NCI-H2029 (cell line): ENCODE measurements around the gene ERBB4.
"Not testable (repeated sequence)": the region's sequence is repeated elsewhere in the genome, so short reads cannot be mapped to it uniquely, and the experiment has no call there.

ENCODE experiments used
- DNase-seq: peaks from one replicate; lab custom pipeline; 2025; lab: John Stamatoyannopoulos, UW

Gene ERBB4

DNA sequence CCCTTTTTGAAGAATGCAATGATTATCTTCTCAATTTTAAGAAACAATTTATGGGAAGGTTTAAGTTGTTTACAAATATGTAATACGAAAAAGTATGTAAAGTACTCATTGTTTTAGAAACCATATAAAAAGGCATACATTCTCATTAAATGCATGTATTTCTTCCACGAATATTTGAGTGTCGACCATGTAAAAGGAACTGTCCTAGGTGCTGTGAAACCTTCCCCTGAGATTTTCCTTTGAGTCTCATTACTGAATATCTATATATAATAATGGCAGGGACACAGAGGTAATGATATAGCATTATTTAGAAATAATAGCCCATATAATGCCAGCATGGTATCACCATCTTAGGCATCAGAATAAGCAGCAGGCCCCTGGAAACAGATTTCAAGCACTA lies 239.3 kb downstream of the ERBB4 start:
- DNase-seq: no peak

DNA sequence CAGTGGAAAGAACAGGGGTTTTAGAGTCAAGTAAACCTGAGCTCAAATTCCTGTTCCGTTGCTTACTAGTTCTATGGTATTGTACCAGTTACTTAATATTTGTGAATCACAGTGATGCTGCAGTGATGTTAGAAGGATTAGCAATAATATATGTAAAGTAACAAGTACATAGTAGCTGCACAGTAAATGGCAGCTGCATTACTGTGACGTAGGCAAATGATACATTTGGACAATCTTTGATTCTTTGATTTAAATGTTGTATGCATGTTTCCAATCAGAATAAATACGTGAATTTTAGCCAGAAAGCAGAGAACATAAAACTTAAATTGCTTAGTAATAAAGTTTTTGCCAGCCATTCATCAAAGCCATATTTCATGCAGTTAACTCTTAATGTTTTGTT lies 243.0 kb downstream of the ERBB4 start:
- DNase-seq: no peak

DNA sequence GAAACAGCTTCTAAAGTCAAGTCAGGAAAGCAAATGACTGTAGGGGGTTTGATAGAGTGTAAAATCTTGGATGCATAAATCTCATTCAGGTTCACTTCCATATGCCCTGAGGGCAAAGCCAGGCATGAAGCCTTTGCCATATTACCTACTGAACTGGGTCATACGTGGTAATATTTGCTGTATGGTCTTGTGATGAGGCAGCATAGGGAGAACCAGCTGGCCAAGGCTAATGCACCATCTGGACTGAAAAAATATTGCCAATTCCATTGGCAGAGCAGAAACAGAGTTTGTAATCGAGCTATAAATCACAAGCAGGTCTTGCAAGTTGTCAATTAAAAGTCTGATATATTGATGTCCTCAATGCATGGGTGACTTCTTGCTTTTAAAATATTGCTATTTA lies 243.8 kb downstream of the ERBB4 start:
- DNase-seq: no peak

DNA sequence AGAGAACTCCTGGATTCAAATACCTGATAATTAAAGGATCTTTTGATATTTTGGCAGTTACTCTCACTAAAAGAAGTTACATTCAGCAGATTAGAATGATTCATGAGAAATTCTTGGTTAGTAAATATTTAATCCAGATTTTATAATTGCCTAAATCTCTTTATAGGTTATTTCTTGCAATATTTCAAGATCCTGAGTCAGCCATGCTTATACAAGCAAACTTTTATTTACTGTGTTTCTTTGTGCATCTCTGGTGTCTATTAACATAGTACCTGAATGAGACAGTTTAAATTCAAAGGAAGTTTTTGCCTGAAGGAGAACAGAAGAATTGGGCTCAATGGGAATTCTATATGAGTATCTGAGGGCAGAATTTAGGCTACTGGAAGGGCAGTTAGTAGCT lies 249.3 kb downstream of the ERBB4 start:
- no peak for DNase-seq

DNA sequence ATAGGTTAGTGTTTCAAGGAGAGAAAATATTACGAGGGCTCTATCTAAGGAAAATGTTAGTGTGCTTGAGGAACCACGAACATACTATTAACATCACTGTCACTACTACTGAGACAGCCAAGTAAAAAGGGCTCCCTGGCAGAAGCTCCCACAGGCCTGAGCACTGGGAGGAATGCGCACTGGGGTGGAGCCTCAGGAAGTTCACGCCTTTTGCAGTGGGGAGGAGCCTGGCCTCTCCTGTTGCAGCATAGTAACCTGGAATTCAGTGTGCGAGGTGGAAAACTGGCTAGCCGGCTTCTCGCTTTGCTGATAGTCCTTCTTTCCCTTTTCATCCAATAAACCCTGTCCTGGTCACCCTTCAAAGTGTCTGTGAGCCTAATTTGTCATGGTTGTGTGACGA lies 250.3 kb downstream of the ERBB4 start:
- no peak for DNase-seq

DNA sequence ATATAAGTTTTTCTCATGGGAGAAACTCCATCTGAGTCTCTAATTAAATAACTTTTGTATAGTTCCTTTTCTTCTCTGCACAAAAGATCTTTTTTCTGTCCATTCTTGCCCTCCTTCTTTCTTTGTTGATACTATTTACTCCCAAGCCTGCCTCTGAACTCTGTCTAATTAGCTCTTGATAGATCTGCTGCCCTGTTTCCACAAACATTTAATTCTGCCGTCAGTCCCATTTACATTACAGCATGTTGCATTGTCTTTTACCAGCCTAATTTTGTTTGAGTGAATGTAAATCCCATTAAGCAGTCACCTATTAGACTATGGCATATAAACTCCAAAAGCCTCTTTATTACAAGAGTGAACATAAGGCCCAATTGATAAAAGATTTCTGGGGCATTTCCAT lies 254.4 kb downstream of the ERBB4 start:
- DNase-seq: no peak

DNA sequence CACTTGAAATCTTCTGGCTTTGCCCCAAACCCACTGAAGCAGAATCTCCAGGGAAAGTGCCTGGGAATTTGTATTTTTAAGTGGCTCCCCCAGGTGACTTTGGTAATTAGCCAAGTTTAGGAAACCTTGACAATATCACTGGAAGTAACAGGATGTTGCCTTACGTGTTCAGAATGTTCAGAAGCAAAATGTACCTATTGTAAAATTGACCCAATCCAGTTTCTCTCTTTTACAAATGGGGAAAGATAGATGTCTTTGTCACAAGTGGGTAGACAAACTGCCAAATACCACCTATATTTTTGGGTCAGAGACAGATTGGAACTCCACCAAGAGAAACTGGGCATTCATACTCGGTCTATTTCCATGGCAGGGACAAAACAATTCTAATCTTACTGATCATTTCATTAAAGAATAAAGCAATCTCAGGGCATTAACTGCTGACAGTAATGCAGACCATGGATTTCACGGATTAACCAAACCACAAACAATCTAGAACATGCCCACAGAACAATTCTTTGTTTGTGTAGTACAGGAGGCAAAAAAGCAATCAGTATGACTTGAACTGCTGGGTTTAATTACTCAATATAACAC lies 255.8 kb downstream of the ERBB4 start:
- DNase-seq: peak; percentile 50

DNA sequence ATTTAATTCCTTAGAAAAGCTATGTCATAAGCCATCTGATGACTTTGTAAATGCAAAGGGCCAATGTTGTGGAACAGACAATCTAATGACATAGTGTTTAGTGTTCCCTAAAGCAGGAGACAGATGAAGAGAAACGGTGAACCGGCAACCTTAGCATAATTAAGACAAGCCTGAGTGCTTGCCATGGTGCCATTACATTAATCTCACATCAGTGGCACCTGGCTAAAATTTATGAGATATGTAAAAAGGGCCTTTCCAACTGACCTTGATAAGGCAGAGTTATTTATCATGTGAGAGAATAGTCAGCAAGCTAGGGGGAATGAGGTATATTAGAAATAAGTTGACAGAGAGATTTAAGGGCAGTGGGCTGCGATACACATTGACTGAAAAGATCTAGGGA lies 261.8 kb downstream of the ERBB4 start:
- DNase-seq: no peak

DNA sequence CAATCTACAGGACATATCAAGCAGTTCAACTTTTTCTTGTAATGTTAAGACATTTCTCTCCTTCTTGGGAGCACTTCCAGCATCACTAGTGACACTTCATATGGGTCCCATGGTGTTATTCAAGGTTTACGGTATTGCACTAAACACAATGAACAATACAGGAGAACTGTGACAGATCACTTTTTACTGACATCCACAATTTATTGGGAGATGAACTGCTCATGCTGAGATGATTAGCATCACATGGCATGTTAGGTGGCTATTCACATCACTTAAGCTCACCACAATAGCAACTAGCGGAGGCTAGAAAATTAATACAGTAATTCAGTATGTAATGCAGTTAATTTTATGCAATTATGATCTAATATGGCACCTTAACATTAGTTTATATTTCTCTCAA lies 264.4 kb downstream of the ERBB4 start:
- DNase-seq: no peak

DNA sequence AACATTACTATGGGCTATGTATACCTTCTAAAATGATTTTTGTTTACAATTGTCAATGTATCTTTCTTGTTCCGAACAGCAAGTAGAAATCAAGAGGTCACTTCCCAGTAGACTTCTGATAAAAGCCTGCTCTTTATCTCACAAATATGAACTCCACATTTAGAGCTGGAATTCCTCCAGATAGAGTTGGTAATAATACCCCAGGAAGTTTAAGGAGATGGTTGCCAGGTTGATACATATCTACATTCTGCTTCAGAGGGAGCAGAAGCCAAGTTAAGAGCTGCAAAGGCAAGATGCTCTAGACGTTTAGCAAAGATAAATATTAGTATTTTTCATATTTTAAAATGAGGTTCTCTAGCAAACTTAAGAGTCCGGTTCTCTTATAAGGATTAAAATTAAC lies 267.0 kb downstream of the ERBB4 start:
- no peak for DNase-seq

DNA sequence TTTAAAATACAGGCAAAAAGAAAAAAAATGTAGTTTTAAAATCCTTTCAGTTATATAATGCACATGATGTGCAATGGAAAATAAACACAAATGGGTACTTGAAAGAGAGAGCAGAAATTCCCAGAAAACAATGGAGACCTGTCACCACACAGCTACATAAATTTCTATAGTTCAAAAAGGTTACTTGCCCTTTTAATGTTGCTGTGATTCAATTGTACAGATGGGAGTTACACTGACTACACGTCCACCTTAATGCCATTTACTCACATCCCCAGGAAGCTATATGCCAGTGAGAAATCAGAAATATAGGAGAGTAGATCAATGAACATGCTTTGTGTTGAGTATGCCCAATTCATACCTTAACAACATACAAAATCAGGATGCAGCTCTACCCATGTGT lies 269.6 kb downstream of the ERBB4 start:
- DNase-seq: no peak

DNA sequence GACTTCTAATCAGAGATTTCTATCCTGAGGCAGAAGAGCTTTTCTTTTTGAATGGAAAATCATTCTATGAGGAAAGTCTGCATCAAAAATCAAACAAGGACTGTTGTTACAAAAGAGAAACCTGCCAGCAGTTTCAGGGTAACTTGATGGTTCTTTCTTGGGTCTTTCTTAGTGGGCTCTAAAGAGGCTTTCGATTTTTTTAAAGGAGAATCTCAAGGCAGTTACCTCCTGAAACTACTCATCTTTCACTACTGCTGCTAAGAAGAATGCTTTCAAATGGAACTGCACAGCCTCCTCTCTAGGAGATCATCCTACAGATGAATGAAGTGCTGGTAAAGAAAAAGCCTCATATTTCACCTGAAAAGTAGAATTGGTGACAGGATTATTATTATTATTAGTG lies 272.3 kb downstream of the ERBB4 start:
- no peak for DNase-seq

DNA sequence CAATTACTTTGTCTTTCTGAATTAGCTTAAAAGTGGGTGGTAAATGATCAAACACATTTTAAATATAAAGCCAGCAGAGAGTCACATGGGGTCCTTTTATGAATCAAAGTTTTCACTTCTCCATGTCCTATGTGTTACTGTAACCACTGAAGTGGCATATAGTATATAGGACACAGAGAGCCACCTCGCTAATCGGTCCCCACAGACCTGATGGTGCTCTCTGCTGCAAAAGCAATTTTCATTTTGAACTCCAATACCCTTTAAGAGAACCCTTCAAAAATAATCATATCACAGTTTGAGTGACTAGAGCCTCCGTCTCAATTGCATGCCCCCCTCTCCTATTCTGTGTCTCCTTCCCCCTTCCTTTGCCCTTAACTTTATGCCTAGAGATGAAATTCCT lies 272.8 kb downstream of the ERBB4 start:
- no peak for DNase-seq

DNA sequence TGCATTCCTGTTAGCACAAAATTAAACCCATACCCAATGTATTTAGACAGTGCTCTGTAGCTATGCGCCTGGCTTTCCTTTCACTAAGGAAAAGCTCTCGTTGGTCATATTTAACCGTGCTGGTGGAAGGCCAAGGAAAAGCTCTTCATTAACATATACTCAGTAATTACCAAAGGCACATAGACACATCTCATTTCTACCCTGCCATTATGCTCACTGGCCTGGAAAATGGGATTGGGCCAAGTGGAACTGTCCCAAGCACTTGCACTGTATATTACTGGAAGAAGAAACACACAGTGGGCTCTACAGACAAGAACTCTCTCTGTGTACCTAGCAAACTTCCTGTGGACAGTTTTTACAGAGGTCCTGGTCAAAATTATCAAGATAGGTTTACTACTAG lies 274.4 kb downstream of the ERBB4 start:
- DNase-seq: no peak

DNA sequence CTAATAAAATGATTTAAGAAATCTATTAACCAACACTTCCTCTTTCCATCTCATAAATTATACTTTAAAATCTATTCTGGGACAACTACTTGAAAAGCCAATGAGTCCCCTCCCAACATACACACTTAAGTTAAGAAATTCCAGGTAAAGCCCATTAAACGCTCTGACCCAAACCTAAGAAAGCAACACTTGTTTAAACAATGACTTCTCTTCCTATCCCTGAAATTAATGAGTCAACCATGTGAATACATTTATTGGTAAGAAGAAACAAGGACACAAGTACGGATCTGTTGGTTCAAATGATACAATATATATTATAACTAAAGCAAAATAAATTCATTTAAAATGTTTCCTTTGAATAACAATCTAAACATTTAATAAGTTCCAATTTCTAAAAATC lies 279.4 kb downstream of the ERBB4 start:
- no peak for DNase-seq

DNA sequence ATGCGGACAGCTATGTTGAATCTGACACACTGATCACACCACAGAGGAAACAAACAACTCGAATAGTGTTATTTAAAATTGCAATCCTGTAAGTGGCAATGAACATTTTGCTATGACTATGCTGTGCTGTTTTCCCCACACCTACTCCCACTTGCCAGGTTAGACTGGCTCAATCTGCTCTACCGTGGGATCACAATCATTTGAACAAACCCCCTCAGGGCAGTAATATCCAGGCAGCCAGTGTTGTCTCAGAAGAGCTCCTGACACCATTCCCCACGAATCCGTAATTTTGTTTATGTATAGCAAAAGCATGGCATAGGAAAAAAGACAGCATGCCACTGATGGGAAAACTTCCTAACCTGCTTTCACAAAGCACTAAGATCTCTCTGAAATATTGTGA lies 284.3 kb downstream of the ERBB4 start:
- DNase-seq: no peak

DNA sequence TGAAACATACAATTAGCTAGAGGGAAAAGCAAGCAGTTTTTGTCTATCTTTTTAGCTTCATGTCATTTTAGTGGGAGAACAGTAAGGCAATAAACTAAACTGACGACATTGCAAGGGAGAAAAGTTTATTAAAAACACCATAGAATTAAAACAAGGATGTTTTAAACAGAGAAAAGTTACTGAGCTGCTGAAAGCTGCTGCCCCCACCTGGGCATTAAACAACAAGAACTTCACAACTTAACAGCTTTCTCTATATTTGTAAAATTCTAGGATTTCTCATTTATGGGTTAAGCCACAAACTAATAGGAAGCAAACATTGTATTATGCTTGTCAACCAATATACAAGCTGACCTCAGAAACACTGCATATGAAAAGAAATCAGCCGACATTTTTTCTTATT lies 289.2 kb downstream of the ERBB4 start:
- no peak for DNase-seq

DNA sequence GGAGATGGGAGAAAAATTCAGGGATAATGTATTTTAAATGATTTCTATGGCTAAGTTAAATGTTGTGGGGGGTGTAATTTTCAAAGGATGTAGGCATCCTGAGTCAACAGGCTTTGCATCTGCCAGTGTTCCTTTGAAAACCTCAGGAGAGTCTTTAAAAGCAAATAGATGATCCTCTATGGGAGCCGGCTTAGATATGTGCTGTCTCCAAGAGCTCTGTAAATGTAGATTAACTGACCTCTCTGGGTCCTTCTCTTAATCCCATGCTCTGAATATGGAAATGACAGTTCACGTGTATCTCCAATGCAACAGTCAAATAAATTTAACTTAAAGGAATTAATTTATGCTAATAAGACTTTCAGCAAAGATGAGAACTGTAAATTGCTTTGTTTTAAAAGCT lies 292.7 kb downstream of the ERBB4 start:
- DNase-seq: no peak

DNA sequence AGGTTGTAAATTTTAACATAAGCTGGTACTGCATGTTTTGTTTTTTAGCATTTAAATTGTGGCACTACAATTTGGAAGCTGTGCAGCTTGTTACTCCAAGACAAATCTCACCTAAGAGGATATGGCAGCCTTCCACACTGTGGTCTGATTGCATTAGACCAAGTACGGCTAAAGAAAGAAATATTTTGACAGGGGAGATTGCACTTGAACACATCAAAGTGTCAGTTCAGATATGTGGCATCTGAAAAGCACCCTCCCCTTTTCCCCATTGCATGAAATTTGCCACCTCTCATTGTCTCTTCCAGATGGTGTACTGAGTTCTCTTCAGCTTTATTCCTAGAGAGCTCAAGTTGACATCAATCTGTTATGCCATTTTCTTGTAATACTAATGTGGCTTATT lies 295.9 kb downstream of the ERBB4 start:
- no peak for DNase-seq

DNA sequence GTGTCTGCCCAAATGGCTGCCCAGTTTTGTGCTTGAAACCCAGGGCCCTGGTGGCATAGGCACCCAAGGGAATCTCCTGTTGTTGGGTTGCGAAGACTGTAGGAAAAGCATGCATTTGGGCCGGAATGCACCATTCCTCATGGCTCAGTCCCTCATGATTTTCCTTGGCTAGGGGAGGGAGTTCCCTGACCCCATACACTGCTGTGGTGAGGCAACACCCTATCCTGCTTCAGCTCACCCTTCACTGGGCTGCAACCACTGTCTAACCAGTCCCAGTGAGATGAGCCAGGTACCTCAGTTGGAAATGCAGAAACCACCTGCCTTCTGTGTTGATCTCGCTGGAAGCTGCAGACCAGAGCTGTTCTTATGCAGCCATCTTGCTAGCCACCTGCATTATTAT lies 300.4 kb downstream of the ERBB4 start:
- not testable (repeated sequence) for DNase-seq

DNA sequence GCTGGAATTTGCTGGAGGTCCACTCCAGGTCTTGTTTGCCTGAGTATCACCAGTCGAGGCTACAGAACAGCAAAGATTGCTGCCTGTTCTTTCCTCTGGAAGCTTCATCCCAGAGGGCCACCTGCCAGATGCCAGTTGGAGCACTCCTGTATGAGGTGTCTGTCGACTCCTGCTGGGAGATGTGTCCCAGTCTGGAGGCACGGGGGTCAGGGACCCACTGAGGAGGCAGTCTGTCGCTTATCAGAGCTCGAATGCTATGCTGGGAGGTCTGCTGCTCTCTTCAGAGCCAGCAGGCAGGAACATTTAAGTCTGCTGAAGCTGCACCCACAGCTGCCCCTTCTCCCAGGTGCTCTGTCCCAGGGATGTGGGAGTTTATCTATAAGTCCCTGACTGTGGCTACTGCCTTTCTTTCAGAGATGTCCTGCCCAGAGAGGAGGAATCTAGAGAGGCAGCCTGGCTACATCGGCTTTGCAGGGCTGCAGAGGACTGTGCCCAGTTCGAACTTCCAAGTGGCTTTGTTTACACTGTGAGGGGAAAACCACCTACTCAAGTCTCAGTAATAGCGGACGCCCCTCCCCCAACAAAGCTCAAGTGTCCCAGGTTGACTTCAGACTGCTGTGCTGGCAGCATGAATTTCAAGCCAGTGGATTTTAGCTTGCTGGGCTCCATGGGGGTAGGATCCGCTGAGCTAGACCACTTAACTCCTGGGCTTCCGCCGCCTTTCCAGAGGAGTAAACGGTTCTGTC lies 301.1 kb downstream of the ERBB4 start:
- no peak for DNase-seq

DNA sequence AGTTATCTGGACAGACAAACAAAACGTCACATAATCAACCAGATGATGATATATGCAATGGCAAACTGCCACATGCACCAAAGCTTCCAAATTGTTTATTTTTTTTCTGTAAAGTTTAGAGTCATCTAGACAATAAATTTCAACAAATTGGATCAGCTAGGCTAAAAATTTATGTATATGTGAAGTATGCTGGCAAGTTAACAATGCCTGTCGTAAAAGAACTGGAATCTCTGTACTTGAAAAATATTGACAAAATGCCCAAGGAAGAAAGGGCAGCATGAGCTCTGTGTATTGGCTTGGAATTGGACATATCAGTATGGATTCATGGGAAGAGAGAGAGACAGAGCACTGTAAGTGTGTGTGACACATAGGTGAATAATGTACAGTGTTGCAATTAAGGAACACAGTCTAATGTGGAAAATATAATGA lies 309.8 kb downstream of the ERBB4 start:
- DNase-seq: no peak

DNA sequence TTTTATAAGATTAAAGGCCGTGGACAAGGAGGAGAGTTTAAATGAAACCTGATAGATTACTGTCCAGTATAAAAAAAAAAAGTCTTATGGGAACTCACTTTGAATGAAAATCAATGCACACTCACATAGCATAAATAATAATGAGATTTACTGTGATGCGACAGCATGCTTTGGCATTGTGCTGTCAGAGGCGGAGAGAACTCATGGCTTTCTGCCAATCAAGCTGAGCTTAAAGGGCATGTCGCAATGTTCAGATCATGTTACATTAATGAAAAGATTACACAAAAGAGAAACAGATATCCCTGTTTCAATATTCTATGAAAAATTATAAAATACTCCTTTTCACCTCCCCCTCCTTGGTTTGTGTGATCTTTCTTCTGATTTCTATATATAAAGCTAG lies 310.8 kb downstream of the ERBB4 start:
- DNase-seq: peak; percentile 86

DNA sequence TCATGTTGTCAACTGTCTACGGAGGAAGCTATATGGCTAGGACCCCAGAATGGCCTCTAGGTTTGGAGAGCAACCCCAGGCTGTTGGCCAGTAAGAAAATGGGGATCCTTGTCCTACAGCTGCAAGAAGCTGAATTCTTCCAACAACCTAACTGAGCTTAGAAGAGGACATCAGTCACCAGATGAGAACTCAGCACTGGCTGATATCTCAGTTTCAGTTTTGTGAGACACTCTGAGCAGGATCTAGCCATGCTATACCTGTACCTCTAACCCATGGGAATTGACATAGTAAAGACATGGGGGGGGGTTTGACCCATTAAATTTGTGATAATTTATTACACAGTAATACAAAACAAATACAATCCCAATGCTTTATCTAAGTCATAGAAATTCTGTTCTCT lies 312.5 kb downstream of the ERBB4 start:
- DNase-seq: no peak
